HPDE6-E6E7 (cell line): ENCODE measurements around the gene POC1B.

ENCODE experiments used
- DNase-seq: peaks from one replicate; pipeline ENCODE4 v3.0.0; 2011; ENCODE audit warnings: missing footprints; ENCODE audit errors: extremely low spot score

POC1B gene

DNA sequence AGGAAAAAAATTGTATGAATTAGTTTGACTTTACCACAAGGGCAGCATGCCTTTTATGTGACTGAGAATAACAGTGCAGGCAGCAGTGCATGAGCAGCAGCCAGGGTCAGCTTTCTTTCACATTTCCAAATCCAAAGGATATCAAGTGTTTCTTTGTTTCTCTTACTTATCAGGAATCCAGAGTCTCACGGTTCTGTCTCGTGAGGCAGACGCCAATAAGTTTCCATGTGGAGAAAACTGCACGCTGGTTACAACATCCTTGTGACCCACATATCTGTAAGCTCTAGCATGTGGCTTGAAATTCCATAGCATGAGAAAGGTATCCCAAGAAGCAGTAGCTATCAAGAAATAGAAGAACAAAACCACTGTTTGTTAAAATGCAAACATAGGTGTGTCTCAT, 28.8 kb downstream of the POC1B start:
- no peak for DNase-seq

DNA sequence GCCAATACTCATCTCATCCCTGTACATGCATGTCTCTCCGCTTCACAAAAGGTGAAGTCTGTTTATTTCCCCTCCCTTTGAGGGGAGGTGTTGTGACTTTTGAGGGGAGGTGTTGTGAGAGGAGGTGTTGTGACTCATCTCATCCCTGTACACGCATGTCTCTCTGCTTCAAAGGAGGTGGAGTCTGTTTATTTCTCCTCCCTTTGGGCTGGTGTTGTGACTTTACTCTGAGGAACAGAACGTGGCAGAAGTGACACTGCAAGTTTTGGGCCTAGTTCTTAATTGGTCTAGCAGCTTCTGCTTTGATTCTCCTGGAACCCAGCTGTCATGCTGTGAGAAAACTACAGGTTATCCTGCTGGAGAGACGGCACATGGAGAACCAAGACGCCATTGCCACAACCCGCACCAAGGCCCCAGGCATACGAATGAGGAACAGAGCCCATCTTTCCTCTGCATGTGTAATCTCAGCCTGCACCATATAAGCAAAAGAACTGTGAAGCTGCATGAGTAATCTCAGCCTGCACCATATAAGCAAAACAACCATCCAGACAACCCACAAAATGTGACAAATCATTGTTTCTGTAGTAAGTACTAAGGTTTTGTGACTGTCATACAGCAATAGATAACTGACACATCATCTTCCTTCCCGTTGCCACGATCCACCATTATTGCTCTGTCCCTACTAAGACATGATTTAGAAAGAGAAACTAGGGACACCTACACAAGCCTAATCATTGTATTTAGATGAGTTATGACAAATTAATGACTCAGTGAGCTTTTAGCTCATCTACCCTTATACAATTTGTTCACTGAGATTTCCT, 31.2 kb downstream of the POC1B start:
- DNase-seq, result no peak

DNA sequence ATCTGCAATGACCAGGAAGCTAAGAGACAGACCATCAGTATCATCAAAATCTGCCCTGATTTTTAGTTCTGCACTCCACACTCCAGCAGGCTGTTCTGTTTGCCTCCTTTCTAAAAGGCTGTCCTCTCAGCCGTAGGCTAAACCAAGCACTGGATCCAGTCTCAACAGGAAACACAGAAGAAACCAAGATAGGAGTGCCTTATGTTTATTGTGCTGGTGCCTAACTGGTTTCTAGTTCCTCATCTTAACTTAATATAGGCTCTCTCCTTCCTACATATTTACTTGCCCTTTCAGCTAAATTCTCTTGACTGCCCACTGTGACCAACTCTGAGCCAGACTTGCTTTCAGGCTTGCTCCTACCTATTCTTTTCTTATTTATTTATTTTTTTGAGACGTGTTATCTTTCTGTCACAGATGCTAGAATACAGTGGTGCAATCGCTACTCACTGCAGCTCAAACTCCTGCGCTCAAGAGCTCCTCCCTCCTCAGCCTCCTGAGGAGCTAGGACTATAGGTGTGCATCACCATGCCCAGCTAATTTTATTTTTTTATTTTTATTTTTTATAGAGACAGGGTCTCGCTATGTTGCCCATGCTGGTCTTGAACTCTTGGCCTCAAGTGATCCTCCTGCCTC, 32.1 kb downstream of the POC1B start:
- no peak for DNase-seq

DNA sequence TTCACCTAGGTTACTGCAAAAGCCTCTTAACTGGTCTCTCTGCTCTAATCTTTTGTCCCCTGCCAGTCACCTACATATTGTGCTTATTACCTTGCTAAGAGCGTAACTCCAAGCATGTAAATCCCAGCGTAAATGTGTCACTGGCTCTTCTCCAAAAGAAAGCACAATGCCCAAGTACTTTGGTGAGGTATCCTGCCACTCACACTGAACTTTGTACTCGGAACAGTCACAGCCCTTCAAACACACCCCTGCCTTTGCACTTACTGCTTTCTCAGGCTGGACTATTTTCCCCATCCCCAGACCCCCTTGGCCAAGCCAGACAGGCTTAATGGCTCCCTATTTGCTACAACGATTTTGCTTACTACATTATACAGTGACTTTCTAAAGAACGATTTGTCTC, 33.0 kb downstream of the POC1B start:
- DNase-seq, result no peak

DNA sequence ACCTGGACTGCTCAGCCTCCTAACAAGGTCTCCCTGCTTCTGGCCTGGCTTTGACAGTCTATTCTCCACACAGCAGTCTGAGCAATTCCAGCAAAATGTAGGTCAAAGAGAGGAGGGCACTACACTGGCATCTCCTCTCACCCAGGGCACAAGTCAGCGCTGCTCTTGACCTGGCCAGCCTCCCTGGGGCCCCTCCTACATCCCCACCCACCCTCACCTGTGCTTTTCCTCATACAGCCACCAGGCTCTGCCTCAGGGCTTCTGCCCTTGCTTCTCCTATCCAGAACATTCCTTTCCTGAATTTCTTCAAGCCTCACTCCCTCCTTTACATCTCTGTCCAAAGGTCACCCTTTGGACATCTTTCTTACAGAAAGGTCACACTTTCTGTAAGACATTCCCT, 34.9 kb downstream of the POC1B start:
- DNase-seq, result no peak

DNA sequence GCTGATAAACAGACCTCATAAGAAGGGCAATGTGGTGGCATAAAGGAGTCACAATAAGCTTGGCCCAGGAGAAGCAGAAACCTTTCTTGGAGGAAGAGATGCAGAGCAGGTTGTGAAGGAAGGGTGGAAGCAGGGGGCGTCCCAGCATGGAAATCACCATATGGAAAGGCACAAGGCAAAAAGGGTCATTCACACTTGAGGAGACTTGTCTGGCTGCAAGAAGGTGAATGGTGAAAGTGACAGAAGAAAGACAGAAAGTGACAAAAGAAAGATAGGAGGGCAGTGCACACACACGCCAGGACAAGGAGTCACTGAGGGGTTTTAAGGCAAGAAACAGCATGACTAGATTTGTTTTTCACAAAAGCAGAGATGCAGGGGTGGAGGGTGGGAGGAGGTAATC, 39.6 kb downstream of the POC1B start:
- DNase-seq, result no peak

DNA sequence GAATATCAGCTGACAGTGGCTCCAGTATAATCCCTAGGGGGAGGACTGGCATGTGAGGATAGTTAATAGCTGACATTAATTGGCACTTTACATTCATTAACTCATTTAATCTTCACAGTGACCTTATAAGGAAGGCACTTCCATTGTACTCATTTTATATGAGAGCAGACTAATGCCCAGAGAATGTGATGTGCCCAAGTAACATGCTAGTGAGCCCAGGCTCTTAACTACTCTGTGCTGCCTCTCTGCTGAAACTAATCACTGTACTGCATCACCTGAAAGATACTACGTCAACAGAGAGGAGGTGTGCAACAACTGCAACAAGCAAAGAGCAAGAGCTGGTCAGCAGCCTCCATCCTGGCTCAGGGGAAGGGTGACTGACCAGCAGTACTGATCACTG, 41.4 kb downstream of the POC1B start:
- DNase-seq, result no peak

DNA sequence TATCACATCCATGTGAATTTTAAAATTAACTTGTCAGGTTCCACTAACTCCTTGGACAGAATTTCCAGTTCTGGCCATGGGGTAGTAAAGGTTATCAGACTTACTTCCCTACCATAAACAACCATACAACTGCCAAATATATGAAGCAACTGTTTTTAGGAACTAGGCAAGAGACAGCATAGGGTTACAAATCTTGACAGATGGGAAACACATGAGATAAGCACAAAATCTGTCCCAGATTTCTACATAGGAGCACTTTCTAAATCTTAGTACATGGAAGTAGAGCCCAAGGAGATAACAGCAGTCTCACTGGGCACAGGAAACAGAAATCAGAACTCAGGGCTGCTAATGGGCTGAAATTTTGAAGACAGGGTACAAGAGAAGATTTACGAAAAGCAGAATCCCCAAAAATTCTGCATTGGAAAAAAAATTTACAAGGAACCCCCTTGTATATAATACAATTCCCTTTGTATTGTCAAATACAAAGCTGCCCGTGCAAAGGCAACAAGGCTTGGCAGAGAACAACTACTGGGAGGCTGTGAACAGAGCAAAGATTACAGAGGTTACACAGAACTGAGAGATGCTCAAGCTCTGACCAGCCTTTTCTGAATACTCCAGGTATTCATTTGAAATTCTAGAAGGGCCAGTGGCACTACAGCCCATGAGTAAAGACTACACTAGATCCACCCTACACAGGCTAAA, 44.5 kb downstream of the POC1B start:
- no peak for DNase-seq

DNA sequence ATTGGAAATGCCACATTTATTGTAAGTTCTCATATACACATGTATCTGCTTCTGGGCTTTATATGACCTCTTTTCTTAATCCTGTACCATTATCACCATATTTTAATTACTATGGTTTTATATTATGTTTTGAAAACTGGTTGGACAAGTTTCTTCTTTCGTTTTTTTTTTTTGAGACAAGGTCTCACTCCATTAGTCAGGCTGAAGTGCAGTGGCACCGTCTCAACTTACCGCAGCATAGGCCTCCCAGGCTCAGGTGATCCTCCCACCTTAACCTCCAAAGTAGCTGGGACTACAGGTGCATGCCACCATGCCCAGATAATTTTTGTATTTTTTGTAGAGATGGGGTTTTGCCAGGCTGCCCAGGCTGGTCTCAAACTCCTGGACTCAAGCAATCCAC, 45.9 kb downstream of the POC1B start:
- no peak for DNase-seq

DNA sequence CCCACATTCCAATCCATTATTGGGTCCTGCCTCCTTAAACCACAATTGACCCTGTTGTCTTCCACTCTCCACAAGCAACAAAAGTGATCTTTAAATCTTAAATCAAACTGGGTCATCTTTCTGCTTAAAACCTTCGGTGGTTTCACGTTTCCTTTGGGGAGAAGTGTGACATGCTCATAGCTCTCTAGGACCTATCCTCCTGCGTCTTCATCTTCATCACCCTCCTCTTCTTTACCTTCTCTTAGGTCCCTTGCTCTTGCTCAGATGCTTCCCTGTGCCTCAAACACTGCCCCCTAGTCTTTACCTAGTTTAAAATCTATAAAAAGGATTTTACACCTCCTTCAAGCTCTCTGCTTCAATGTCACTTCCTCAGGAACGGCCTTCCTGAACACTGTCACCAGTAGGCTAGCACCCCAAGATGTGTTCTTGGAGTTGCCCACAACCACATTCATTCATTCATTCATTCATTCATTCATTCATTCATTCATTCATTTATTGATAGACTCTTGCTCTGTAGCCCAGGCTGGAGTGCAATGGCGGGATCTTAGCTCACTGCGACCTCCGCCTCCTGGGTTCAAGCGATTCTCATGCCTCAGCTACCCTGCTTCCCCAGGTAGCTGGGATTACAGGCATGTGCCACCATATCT, 48.1 kb downstream of the POC1B start:
- DNase-seq, result no peak

DNA sequence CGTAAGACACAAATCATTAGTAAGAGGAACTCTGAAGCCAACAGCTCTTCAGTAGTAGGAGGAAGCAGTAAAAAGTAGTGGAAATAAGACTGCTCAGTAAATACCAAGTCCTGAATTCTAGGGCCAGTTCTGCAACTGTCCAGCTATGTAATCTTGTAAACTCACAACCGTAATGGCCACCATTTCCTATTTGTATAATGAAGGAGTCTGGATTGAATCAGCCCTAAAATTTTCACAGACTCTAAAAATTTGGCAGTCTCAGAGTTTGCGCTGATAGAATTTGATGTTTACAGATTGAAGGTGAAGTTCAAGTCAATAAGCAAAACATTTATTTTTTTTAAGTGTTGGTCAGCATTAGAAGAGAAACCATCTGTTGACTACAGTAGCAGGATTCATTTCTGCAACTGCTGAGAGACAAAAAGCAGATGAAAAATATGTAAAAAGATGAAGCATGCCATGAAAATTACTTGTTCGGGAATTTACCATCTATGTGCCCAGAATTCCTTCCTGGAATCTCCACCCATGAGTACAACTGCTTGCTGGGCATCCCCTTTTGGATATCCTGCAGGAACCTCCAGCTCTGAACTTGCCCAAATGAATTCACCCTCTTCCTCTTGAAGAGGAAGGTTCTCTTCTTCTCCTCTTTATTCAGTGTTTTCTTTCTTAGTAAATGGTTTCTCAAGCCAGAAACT, 48.8 kb downstream of the POC1B start:
- DNase-seq, result no peak

DNA sequence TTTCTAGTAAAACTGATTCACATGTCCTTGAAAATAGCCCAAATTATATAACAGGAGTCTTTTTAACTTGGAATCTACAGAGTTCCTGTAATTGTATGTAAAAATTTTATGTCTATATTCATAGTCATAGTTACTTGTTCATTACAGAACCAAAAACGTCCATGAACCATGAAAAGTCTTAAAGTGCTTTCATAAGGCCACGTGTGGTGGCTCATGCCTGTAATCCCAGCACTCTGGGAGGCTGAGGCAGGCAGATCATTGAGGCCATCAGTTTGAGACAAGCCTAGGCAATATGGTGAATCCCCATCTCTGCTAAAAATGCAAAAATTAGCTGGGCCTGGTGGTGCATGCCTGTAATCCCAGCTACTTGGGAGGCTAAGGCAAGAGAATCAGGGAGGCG, 49.6 kb downstream of the POC1B start:
- no peak for DNase-seq

DNA sequence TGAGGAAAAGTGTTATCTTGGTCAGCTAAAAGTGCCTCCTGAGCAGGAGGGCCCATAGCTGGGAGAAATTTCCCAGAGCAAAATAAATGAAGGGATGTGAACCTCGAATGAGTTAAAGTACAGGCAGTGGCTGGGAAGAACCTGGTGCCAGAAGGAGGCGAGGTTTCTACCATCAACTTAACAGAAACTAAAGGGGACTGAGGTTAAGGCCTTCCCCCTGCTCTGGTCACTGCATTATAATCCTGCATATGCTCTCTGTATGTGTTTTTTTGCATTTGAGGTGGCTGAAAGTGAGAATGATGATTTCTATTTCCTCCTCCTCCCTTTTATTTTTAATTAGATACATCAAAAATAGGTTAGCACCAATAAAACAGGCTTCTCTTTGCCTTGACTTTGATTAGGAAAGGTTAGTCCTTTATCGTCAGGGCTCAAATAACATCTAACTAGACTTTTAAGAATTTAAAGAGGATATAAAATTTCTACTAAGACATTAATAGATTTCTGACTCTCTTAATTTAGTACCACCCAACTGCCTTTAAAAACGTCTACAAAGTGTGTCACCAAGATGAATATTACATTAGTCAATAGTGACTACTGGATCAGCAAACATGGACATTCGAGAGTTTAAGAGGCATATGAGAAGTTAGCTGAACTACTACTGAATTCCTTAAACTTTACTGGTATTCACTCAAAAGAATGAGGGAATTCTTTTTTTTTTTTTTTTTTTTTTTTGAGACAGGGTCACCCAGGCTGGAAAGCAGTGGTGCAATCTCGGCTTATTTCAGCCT, 50.5 kb downstream of the POC1B start:
- DNase-seq, result no peak

DNA sequence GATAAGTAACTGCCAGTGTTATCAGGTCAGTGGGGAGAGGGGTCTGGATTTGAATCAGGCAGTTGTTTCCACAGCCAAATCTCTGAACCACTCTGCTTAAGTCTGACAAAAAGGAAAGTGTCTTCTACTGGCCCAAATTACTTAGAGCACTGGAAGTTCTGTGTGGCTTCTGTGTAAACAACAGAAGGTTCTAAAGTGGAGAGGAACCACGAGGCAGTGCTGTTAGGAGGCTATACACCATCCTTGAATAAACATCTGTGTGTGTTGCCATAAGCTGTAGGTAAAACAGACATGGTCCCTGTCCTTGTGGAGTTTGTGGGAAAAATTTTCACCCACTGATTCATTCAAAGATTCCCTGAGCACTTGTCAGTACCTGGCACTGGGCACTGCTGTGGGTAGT, 51.2 kb downstream of the POC1B start:
- DNase-seq, result no peak

DNA sequence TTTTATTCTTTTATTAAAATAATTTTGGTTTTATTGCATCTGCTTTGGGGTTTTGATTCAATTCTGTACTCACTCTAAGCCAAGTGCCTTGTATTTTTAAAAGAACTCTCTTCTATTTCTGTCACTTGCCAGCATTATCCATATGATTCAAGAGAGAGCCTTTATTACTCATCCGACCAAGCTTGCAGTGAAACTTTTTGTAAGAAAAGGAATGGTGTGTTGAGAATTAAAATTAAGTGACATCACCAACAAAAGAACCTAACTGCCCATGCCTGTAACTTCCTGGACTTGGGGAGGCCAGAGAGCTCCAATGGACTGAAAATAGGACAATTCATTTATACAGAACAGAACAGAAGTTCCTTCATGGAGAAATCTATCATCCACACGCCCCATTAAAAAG, 53.3 kb downstream of the POC1B start:
- no peak for DNase-seq

DNA sequence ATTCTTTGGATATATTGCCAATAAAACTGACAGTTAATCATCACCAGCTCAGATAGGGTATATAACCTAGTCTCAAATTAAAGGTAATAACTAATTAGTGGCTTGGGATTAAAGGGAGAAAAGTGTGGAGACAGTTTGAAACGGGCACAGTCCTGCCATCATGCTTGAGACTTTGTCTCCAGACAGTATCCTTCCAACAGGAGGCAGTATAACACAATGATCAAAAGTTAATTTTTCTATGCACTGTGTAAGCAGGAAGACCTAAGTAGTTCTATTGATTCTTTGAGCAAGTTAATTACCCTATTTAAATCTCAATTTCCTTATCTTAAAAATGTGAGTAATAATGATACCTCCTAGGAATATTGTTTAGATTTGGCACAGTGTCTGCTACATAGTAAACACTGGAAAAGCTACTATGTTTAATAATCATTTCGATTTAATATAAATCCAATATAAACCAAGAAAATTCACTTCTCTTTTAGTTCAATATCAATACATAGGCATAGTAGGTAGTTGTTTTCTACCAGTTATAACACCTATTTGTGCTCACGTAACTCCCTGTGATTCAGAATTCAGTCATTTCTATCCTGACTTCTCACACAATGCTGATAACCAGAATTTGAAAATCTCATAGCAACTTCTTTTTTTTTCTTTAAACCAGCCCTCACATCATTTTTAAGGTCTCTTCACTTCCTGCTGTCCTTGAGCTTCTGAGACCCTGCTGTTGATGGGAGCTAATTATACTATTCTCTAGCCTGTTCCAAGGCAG, 54.9 kb downstream of the POC1B start:
- no peak for DNase-seq

DNA sequence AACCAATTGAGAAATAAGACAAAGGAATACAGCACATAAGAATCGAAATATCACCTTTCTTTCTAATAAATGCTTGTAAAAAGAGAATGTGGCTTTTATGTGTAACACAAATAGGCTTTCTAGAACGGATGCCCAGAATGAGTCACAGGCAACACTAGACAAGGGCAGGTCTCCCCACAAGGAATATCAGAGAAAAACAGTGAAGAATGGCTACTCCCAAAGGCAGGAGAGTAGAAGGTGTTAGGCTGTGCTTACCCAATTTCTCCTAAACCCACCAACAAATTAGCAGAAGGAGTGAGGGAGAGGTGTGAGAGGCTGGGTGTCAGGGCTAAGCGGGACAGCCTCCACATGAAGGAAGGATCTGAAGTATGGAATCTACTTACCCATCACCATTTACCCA, 56.5 kb downstream of the POC1B start:
- DNase-seq, result peak; percentile 35

DNA sequence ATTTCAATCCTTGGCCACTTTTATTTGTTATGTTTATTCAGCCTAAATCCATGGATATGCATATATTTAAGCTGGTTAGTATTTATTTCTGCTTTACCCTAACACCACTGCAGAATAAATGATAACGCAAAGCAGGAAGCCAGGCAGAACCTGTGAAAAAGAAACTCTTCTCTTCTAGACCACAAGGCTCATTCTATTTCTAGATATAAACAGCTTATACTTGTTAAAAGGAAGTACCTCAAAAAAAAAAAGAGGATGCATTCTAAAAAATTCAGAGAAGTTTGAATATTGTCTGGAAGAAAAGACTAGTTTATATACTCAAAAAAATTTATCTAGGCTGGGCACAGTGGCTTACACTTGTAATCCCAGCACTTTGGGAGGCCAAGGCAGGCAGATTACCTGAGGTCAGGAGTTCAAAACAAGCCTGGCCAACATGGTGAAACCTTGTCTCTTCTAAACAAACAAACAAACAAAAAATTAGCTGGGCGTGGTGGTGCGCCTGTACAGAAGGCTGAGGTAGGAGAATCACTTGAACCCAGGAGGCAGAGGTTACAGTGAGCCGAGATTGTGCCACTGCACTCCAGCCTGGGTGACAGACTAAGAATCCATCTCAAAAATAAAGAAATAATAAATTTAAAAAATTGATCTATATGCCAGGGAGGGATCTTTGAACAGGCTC, 57.1 kb downstream of the POC1B start:
- no peak for DNase-seq

DNA sequence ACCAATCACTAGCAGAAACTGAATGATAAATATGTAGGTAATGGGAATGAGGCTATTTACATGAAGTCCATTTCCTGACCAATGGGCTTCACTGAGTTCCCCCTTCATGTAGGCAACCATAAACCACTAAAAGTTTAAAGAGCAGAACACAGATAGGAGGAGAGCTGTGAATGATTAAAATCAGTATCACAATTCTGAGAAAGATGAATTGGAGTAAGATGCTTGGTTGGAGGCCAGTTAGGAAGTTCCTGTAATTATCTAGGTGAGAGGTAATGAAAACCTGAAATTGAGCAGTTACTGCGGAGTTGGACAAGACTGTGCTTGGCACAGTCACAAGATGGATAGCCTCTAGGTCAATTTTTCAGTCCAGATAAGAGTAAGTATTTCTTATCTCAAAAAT, 57.8 kb downstream of the POC1B start:
- DNase-seq, result no peak
